Inflammatory macrophage treated with lipopolysaccharide for 4 hours (primary cell): ENCODE measurements around the gene CTIF.
"Not testable (repeated sequence)": the region's sequence is repeated elsewhere in the genome, so short reads cannot be mapped to it uniquely, and the experiment has no call there.

ENCODE experiments used
- DNase-seq: peaks from one replicate; pipeline ENCODE4 v3.0.0-alpha.2; 2020

The CTIF gene

DNA sequence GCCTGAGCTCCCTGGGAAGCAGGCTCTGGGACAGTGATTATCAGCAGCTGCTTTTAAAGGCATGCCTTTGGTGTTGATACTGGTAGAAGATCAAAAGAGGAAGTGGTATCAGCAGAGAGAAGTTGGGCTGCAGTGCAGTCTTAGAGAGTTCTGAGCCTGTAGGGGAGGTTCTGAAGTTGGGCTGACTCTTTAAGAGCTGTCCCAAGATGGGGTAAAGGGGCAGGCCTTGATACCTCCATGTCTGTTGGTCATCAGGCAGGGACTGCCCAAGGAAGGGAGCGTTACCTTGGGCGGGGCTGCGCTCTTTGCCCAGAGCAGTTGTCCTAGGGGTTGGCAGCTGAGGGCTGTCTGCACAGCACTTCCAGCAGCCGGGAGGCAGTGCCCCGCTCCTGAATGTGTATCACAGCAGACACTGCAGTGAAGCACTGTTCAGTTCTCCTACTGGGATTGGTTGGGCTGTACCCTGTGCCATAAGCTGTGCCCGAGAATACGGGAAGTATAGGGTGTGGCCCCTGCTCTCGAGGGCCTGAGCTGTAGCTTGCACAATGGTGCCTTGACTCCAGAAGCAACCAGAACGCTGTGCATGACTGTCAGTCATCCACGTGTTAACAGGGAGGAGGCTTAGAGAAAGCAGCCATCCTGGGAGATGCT lies 177.0 kb downstream of the CTIF start:
- DNase-seq = peak; percentile 96

DNA sequence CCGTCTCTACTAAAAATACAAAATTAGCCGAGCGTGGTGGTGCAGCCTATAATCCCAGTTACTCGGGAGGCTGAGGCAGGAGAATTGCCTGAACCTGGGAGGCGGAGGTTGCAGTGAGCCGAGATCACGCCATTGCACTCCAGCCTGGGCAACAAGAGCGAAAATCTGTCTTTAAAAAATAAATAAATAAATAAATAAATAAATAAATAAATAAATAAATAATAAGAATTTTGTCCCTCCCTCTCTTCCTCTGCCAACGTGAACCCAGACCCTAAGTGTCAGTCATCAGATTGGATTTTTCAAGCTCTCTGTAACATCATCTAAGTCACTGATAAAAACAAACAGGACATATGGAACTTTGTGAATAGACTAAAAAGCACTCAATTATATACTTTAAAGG lies 178.4 kb downstream of the CTIF start:
- not testable (repeated sequence) for DNase-seq

DNA sequence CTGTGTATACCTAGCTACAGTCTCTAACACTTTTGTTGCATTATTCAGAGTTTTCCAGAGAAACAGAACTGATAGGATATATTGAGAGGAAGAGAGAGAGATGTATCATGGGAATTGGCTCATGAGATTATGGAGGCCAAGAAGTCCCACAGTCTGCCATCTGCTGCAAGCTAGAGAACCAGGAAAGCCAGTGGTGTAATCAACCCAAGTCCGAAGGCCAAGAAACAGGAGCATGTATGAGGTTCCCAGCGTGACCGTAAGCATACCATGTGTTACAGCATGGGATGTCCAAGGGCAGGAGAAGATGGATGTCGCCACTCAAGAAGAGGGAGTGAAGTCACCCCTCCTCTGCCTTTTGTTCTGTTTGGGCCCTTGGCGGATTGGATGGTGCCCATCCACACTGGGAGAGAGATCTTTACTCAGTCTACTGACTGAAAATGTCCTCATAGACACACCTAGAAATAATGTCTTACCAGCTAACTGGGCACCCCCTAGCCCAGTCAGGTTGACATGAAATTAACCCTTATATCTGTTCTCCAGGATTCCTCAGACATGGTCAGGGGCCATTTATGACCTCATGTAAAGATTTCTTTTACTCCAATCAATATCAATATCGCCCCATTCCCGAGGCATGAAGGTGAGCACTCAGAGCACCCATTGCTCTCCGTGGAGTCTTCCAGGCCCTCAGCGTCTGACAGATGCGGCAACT lies 179.6 kb downstream of the CTIF start:
- no peak for DNase-seq

DNA sequence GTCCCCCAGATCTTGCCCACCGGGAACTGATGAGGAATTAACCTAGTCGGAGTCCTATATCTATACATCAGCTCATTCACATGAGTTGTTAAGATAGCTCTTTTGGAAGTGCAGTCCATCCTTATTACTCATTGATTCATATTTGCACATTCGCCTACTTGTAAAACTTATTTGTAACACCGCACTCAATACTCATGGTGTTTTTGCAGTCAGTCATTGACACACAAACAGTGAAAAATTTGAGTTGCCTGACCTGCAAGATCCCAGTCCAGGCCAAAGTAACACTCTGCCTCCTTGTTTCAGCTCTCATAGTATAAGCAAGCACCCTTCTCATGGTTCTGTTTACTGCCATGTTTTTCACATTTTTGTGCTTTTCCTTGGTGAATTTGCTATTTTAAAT lies 180.6 kb downstream of the CTIF start:
- DNase-seq = no peak

DNA sequence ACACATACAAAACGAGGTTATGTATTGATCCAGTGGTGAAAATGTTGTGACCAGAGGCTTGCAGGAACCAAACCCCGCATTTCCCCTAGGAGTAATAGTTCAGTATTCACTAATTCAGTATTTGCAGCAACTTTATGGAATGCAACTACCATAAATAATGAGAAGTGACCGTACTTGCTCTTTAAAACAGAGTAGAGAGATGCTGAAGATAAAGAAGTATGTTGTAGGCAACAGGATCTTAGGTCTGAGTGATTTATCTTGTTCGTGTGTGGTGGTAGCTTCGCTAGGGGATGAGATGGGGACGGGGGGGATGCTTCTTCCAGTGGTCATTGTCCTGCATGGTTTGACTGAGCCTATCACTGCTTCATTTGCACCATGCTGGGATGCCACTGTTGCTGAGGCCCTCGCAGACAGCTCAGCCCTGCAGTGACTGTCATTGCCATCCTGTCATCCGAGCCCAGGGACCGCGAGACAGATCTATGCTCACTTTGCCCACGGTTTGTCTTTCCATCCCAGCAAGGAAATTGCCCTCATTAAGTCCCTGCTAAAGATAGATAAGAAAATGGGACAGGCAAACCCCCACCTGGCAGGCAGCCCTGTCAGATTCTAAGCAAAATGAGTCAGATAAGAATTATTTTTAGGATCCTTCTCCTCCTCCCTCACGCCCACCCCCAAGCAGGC lies 181.3 kb downstream of the CTIF start:
- DNase-seq = no peak

DNA sequence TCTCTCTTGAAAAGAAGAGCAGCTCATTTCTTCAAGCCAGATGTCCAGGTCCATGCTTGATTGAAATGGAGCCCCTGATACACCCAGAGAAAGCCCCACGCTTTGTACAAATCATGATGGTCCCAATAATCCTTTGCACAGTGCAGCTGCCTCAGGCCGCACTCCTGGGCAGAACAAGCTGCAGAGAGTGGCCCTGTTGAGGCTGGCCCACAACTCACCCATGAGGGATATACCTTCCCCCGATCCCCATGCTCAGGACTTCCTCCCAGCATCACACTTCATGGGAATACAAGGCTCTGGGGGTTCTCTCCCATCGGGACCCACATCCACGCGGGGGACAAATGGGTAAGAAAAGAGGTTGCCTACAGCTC lies 181.8 kb downstream of the CTIF start:
- DNase-seq = no peak

DNA sequence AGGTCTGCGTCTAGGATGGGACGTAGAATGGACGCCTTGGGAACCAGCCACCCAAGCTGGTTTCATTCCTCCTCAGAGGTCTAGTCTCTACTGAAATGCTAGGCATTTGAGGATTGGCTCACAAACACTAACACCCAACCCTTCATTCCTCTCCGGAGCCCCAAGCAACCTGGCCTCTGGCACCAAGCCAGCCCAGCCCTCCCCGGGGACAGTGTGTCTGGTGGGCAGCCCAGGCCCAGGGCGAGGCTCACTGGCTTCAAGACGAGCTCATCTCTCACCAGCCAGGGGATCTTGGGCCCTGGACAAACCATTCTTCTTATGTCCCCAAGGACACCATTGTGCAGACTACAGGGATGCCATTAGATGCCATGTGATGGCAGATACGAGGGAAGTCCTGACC lies 182.5 kb downstream of the CTIF start:
- no peak for DNase-seq

DNA sequence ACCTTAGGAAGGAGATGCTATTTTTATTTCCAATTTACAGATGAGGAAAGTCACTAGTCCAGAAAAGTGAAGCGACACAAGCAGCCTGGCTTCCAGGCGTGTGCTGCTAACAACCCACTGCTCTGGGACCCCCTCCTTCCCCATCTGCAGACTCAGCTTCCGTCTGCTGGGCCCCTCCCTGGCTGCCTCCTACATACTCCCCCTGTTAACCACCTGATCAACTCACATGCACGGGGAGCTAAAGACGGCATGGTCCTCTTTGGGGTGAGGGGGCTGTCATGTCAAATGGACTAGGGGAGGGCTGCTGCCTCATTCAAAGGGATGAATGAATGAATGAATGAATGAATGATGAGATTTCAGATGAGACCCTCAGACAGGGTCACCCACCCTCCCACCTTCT lies 184.2 kb downstream of the CTIF start:
- DNase-seq = no peak

DNA sequence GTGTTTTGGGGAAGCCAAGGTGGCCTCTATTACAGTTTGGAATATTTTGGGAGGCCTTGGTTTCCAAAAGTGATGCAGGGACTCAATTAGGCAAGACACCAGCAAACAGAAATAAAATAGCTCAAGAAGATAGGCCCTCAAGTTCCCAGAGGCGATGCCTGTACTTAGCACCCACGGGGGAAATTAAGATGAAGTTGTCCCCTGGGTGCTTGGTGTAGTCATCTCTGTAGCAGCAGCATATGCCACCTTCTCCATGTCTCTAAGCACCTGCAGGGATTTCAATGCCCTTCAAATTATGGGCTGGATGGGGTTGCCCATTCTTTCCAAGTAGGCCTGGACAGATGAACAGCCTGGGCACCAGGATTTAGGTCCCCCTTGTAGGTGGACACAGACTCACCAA lies 185.0 kb downstream of the CTIF start:
- no peak for DNase-seq

DNA sequence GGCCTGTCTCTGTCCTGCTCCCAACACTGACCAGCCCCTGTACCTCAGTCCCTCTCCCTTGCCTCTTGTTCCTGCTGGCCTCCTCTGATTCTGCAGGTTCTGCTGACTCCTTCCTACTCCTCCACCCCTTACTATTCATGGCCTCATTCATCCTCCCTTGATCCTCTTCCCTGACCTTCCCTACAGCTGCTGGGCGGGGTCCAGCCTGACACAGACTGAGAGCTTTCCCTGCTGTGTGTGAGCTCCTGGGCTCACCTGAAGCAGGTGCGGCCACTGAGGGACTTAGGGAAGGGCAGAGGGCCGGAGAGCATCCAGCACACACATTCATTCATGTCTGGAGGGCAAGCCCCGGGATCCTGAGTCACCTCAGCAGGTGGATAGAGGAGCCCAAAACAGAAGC lies 185.6 kb downstream of the CTIF start:
- no peak for DNase-seq

DNA sequence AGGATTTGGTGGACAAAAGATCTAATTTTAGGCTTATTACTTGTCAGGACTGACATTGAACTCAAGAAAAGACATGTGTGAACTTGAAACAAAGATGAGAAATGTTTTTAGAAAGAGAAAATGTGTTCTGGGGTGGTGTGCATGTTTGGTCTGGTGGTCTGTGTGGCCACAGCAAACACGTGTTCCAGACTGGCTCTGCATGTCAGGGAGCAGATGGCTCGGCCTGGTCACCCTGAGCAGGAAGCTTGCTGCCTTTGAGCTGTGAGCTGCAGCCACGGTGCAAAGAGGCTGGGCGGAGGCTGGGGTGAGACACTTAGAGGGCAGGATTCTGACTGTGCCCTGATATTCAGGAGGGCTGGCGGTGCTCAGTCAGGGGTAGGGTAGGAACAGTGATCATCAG lies 186.1 kb downstream of the CTIF start:
- DNase-seq = no peak

DNA sequence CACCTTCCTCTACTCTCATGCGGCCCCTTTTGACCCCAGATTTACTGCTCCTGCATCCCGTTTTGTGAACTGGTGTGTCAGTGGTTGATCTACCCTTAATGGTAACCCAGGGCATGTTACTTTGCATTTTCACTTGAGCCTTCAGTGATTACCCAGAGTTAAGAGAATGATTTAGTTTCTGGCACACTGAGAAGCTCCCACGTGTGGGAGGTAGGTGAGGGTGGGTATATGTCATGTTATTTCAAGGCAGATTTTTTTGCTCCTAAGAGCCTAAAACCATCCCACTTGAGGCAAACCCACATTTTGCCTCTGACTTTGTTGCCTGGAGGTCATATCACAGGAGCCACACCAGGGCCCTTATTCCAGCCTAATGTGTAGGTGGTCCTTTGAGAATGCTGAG lies 186.7 kb downstream of the CTIF start:
- no peak for DNase-seq

DNA sequence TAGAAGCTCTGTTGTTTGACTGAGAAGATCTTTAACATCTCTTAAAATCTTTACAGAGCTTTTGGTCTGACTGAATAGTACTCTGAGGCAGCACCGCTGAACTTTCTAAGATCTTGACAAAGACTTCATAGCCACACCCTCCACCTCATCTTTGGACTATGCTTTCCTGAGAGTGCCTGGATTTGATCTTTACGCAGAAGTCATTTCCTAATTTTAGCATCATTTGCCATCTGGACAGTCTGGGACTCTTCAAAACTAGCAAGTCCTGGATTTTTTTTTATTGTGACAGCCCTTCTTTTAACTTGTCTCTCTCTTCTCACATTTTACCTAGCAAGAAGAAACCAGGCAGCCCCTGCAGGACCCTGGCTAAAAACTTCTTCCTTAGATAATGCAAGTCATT lies 188.8 kb downstream of the CTIF start:
- peak; percentile 13 for DNase-seq

DNA sequence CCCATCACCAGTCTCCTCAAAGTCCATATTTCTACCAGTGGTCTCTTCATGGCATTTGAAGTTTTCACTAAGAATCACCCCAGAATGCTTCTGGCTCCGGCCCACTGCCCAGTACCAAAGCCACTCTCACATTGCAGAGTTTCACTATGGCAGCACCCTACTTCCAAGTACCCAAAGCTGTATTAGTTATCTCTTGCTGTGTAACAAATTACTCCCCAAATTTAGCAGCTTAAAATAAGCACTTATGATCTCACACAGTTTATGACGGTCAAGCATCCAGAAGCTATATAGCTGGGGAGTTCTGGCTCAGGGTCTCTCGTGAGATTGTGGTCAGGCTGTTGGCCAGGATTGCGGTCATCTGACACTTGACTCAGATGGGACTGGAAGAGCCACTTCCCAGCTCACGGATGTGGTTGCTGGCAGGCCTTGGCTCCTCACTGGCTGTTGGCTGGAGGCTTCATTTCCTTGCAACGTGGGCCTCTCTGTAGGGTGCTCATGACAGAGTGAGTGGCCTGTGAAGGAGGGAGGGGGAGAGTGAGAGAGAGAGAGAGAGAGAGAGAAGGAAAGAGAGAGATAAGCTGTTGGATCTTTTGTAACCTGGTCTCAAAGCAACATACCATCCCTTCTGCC lies 189.5 kb downstream of the CTIF start:
- peak; percentile 68 for DNase-seq

DNA sequence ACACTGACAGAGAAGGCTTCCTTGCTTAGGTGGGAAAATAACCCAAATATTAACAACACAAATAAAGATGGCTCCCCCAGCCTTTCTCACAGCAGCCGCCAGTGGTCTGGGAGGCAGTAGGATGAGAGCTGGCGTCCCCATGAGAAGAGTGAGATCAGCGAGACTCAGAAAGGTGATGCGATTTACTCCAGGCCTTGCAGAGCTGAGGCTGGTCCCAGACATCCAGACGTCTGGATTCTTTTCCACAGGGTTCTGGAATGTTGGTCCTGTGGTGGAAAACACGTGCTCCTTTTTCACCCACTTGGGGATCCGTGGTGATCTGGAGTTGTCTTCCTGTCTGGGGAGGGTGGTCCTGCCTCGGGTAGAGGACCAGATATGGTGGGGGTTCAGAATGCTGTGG lies 190.6 kb downstream of the CTIF start:
- DNase-seq = no peak

DNA sequence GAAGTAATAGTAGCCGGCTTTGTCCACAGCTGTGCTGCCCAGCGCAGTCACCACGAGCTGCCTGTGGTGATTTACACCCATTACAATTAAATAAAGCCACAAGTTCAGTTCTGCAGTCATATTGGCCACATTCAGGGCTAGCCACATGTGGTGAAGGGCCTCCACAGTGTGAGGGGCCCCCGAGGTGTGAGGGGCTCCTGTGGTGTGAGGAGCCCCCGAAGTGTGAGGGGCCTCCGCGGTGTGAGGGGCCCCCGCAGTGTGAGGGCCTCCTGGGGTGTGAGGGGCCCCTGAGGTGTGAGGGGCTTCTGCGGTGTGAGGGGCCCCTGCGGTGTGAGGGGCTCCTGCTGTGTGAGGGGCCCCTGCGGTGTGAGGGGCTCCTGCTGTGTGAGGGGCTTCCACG lies 191.2 kb downstream of the CTIF start:
- no peak for DNase-seq

DNA sequence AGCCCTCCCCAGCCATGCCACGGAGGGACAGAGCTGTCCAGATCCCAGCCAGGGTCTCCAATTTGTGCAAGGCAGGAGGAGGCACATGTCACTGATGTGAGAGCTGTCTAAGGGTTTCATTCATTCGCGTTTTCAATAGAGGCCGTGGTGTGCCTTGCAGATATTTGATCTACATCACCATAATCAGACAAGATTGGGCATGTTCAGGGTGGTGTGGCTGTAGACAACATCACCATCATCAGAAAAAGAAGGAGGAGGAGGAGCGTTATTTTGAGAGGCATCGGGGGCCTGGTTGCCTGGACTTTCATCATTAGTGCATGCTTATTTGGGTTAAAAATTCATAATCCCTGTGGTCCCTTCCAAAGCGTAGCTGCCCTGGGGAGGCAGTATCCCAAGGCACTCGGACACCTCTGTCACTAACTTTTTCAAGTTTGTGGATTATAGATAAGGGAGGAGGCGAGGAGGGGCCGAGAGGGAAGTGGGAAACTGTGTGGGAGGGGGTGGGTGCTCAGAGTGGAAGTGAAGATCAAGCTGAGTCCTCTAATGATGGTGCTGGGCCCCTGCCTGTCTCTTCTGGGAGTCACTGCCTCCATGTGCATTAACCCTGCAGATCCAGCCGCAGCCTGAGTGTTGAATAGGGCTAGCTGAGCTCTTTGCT lies 194.1 kb downstream of the CTIF start:
- peak; percentile 43 for DNase-seq

DNA sequence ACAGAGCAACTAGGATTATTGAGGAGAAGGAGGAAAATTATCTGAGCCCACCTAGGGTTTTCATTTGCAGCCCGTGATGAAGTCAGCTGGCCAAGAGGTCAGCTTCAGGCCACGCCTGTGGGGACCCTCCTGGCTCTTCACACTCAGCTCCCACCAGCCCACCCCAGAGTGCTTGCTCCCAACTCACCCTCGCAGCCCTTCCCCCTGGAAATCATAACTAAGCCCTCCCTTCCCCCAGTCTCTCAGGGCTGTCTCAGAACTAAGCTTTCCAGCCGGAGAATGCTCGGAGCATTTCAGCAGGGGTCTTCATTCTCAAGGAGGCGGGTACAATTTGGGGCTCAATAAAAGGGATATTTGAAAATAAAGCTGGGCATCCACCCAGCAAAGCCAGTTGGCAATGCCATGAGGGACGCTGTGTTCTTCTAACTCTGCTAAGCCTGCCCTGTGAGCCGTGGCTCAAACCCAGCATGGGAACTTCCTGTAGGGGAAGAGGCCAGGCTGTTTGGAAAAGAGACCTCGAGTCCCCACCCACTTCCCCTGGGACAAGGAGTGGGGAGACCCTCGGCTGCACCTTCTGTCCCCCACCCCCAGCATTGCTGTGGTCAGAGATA lies 194.9 kb downstream of the CTIF start:
- DNase-seq = no peak

DNA sequence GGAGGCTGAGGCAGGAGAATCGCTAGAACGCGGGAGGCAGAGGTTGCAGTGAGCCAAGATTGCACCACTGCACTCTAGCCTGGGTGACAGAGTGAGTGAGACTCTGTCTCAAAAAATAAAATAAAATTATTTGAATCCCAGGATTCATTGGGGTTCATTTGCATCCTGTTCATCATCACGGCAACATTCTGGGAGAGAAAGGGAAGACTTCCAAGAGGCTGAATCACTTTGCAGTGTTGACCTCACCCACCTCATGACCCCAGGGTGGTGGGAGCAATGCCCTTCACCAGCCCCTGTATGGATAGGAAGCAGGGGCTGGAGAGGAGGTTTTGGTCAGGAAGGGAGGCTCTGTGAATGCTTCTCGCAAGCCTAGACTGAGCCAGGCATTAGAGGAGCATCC lies 195.6 kb downstream of the CTIF start:
- DNase-seq = no peak

DNA sequence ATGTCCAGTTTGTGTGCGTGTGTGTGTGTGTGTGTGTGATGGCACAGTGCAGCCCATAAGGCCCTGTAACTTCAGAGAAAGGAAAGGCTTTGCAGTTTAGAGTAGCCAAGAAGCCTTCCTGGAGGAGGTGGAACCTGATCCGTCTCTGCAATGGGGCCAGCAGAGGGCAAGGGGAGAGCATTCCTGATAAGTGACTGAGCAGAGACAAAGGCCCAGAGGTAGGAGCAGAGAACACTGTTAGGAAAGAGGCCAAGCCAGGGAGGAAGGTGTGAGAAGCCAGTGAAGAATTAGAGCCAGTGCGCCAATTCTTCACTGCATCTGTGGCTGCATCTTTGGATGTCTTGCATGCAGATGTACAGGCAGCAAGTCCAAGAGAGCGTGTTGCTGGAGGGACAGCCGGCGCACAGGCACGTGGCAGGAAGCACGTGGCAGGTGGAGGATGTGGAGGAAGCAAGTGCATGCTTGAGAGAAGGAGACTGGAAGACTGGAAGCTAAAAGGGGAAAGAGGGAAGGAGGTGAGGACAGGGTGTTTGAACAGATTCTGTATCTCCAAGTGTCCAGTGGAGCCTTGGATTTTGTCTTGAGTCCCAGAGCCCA lies 196.3 kb downstream of the CTIF start:
- DNase-seq = no peak

DNA sequence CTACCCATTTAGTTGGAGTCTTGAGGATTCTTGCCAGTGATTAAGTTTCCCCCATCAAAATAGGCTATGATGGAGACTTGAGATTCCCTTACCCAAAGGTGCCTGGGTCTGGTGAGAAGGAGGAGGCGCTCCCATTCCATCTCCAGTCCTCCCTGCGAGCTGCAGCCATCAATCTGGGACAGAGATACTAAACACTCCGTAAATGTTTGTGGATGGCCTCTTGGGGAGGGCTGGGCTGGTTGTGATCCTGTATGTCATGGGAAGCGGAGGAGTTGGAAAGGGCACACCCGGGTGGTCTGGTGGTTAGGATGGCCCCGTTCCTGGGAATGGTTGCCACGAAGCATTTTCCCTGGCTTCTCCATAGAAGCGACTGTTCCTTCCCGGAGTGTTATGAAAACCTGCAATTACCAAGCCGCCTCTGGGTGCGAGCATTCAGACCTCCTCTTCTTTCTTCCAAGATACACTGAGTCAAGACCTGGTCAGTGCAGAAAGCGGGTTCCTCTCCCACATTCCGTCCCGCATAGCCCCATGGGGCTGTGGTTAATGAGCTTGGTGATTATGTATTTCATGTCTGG lies 196.9 kb downstream of the CTIF start:
- DNase-seq = no peak
